ENCODE data around the gene CLIC1.

- no peak for TF ChIP-seq CTCF (IDR thresholded peaks at IDR 0.05)
- no peak for TF ChIP-seq EZH2 (IDR thresholded peaks at IDR 0.05; ENCODE audit: borderline replicate concordance, insufficient read depth, low read depth, low read length, poor library complexity, severe bottlenecking)
Measured at GRCh38 chr6:31771992-31772358, 35.6 kb upstream of the CLIC1 start.
